ENCODE results near the gene ZMYND8. TPM values are rescaled to one million over a fixed set of nuclear protein-coding genes. Genes with fewer than 3 reads are reported as not detected.

ZMYND8 gene
- total and polyA plus RNA-seq, 2 of the 8 experiments (the other 6 are each of a cell fraction or from before 2014, with no cell fraction given) = 50.5 to 163 TPM

DNA sequence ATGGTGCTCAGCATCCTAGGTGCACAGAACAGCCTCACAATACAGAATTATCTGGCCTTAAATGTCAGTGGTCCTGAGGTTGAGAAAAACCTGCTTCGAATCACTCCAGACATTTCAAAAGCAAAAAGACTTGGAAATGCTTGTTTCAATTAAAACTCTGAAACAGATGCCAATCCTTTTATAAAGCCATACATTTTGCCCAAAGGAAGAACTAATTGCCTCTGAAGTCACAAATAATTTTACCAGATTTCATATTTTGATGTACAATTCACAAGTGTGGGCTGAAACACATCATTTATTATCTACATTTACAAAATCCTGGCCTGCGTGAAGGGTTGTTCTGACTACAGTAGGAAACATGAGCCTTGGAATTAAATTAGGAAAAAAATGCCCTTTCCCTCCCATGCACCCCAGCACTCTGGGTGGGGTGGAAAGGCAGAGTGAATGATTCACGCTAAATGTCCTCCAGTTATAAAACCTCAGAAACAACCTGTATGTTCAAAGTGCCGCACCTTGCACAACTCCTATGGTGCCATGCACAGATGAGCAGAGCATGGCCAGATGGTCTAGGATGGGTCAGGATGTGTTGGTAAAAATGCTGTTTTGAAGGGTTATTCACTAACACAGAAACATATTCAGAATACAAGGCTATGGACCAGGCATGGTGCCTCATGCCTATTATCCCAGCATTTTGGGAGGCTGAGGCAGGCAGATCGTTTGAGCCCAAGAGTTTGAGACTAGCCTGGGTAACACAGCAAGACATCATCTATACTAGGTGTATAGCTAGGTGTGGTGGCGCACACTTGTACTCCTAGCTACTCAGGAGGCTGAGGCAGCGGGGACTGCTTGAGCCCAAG, 87.0 kb downstream of the ZMYND8 start:
- no peak overlapping the region for H2AFZ ChIP-seq (ENCODE audit: low read length)
- no peak for TF ChIP-seq SIRT6 (IDR thresholded peaks at IDR 0.05; ENCODE audit: low read length)

More for the DNA sequence above, 87.0 kb downstream of the ZMYND8 start:
- no peak overlapping the region for H3K4me2 ChIP-seq (ENCODE audit: insufficient read depth in 1 of 2, low read depth in 2 of 2, low read length in 2 of 2)
- H3K9ac ChIP-seq (replicated peaks in 1 of 4; ENCODE audit: extremely low read depth in 1 of 4, low read depth in 3 of 4, low read length in 3 of 4) = no peak overlapping the region
- no peak overlapping the region for H2BK15ac ChIP-seq (ENCODE audit: low read length)
- H3K18ac ChIP-seq (ENCODE audit: extremely low read depth, low read length) = no peak overlapping the region
- no peaks in the 10 kb centered on the region for H3K27me3 ChIP-seq (replicated peaks in 1 of 4; ENCODE audit: control insufficient read depth in 3 of 4, extremely low read depth in 1 of 4, insufficient read depth in 3 of 4, low read length in 3 of 4)
- no peaks in the 10 kb centered on the region for H3K9me3 ChIP-seq (ENCODE audit: insufficient read depth in 2 of 2, low read depth in 1 of 2, low read length in 1 of 2)
- ChIA-PET CTCF (ENCODE audit: partially characterized antibody) (interaction anchor here (0.6 to 6.5 kb wide), 4 partner anchors 13 to 127 kb away, joined by 3 to 179 read pairs (median 31); no protein-coding TSS in a partner anchor), POLR2A (ENCODE audit: partially characterized antibody) (no interaction called here)
- H3K56ac ChIP-seq (replicated peaks; ENCODE audit: insufficient read length, low read depth, low read length) = no peak overlapping the region
- H3K4me1 ChIP-seq (replicated peaks in 1 of 4; ENCODE audit: control insufficient read depth in 3 of 4, insufficient read depth in 4 of 4, low read length in 3 of 4) = peaks cover 0 to 8% (median 0%) of the 10 kb centered on the region in 4 experiments; a peak in 2 of 7 replicates
- 96% methylated on average over 7 of the region's 7 CpGs; no CpG with 5 or more reads in 1 of the 2 experiments for WGBS, 2 experiments (ENCODE audit: extremely low coverage in 1 of 2, insufficient coverage in 1 of 2, insufficient read length in 1 of 2, insufficient replicate concordance in 2 of 2, low coverage in 1 of 2, low lambda C conversion rate in 2 of 2, missing lambda C conversion rate in 1 of 2)
- no peak overlapping the region for H4K91ac ChIP-seq (replicated peaks; ENCODE audit: insufficient read length, low read length)
- no peak overlapping the region for H2BK12ac ChIP-seq (ENCODE audit: low read depth, low read length)
- H4K5ac ChIP-seq (ENCODE audit: insufficient read length, low read depth, low read length) = no peak overlapping the region
- FAIRE-seq = no peak
- H3K4me3 ChIP-seq (ENCODE audit: extremely low read depth in 1 of 4, insufficient read depth in 2 of 4, low read depth in 3 of 4, low read length in 4 of 4) = no peak overlapping the region
- H3K27ac ChIP-seq (ENCODE audit: low read depth, low read length) = no peak overlapping the region; the same call in 1 of the 2 replicates
- peaks cover 7 to 12% of the 10 kb centered on the region in 2 experiments for H4K20me1 ChIP-seq (replicated peaks in 1 of 2; ENCODE audit: control insufficient read depth in 1 of 2, insufficient read depth in 2 of 2, low read length in 2 of 2)
- no peak overlapping the region for H3K23ac ChIP-seq (ENCODE audit: insufficient read length)
- DNase-seq (ENCODE audit: low read depth in 1 of 2, low spot score in 2 of 2) = no peak
- peaks cover 7 to 63% (median 35%) of the 10 kb centered on the region in 4 experiments; a peak in 7 of 8 replicates for H3K36me3 ChIP-seq (ENCODE audit: control insufficient read depth in 2 of 4, insufficient read depth in 4 of 4, low read length in 3 of 4)
- peaks cover 8 to 86% of the 10 kb centered on the region in 2 experiments; a peak in 3 of 4 replicates for H3K79me2 ChIP-seq (ENCODE audit: control insufficient read depth in 1 of 2, insufficient read depth in 2 of 2, low read length in 2 of 2)
- H3K23me2 ChIP-seq (ENCODE audit: low read depth, low read length) = no peaks in the 10 kb centered on the region; the same call in 1 of the 2 replicates
- H3K79me1 ChIP-seq (ENCODE audit: low read depth, low read length) = peaks cover 6% of the 10 kb centered on the region
- H2BK20ac ChIP-seq (ENCODE audit: low read length) = no peak overlapping the region
- H2BK120ac ChIP-seq (replicated peaks; ENCODE audit: low read depth, low read length) = no peak overlapping the region
- no peak overlapping the region; the same call in 1 of the 2 replicates for H4K8ac ChIP-seq (ENCODE audit: extremely low read depth, insufficient read depth, low read length)
- H3K14ac ChIP-seq (ENCODE audit: insufficient read length) = no peak overlapping the region
- no peak overlapping the region for H2BK5ac ChIP-seq (ENCODE audit: low read depth, low read length)
- H2AK5ac ChIP-seq (ENCODE audit: low read depth, low read length) = no peak overlapping the region
- H3K4ac ChIP-seq (replicated peaks; ENCODE audit: insufficient read length, low read depth, low read length) = no peak overlapping the region

Measured in H1 (cell line).